ENCODE results near the gene ICA1. TPM values are rescaled to one million over a fixed set of nuclear protein-coding genes. Genes with fewer than 3 reads are reported as not detected.

ICA1 gene
- total RNA-seq, 1 experiment from 2014 or later: 31.5 TPM

- H3K9me3 Mint-ChIP-seq (ENCODE audit: unreplicated experiment): no peaks in the 10 kb centered on the region
- no peaks in the 10 kb centered on the region for H3K27me3 Mint-ChIP-seq (ENCODE audit: insufficient read depth, unreplicated experiment)
- H3K4me3 Mint-ChIP-seq (ENCODE audit: unreplicated experiment): no peak overlapping the region
- POLR2A ChIA-PET: no interaction called here
- CTCF ChIA-PET: interaction anchor here (0.7 kb wide), 1 partner anchor 26 kb away, joined by 3 read pairs; no protein-coding TSS in a partner anchor
- no peaks in the 10 kb centered on the region for H3K36me3 Mint-ChIP-seq (ENCODE audit: insufficient read depth, unreplicated experiment)
- BruUV-seq (replicated peaks): no TSS peak
- no peak for DNase-seq (ENCODE audit: unreplicated experiment)
- H3K27ac Mint-ChIP-seq (ENCODE audit: low read depth, unreplicated experiment): no peak overlapping the region
- TF ChIP-seq, protein P1, sequence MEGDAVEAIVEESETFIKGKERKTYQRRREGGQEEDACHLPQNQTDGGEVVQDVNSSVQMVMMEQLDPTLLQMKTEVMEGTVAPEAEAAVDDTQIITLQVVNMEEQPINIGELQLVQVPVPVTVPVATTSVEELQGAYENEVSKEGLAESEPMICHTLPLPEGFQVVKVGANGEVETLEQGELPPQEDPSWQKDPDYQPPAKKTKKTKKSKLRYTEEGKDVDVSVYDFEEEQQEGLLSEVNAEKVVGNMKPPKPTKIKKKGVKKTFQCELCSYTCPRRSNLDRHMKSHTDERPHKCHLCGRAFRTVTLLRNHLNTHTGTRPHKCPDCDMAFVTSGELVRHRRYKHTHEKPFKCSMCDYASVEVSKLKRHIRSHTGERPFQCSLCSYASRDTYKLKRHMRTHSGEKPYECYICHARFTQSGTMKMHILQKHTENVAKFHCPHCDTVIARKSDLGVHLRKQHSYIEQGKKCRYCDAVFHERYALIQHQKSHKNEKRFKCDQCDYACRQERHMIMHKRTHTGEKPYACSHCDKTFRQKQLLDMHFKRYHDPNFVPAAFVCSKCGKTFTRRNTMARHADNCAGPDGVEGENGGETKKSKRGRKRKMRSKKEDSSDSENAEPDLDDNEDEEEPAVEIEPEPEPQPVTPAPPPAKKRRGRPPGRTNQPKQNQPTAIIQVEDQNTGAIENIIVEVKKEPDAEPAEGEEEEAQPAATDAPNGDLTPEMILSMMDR (IDR thresholded peaks at IDR 0.05; ENCODE audit: unreplicated experiment): no peak
- peaks cover 15% of the 10 kb centered on the region for H3K4me1 Mint-ChIP-seq (ENCODE audit: insufficient read depth, unreplicated experiment)
- intact Hi-C loops (cut with micrococcal nuclease): no loop called here
Observed at GRCh38 chr7:8200316-8200715, 61.7 kb downstream of the ICA1 start.

- intact Hi-C loops (cut with micrococcal nuclease): no loop called here
- Mint-ChIP-seq H3K4me3 (ENCODE audit: unreplicated experiment) (no peak overlapping the region), H3K36me3 (ENCODE audit: insufficient read depth, unreplicated experiment) (no peaks in the 10 kb centered on the region), H3K4me1 (ENCODE audit: insufficient read depth, unreplicated experiment) (peaks cover 15% of the 10 kb centered on the region), H3K9me3 (ENCODE audit: unreplicated experiment) (no peaks in the 10 kb centered on the region), H3K27ac (ENCODE audit: low read depth, unreplicated experiment) (no peak overlapping the region), H3K27me3 (ENCODE audit: insufficient read depth, unreplicated experiment) (no peaks in the 10 kb centered on the region)
- ChIA-PET POLR2A (no interaction called here), CTCF (interaction anchor here (0.6 to 2.2 kb wide), 5 partner anchors 8 to 517 kb away, joined by 3 to 13 read pairs (median 3); no protein-coding TSS in a partner anchor)
- TF ChIP-seq, protein P1 (IDR thresholded peaks at IDR 0.05; ENCODE audit: unreplicated experiment): no peak
- BruUV-seq (replicated peaks): no TSS peak
- no peak for DNase-seq (ENCODE audit: unreplicated experiment)
Observed at GRCh38 chr7:8197994-8198698, 63.8 kb downstream of the ICA1 start.

- H3K9me3 Mint-ChIP-seq (ENCODE audit: unreplicated experiment): no peaks in the 10 kb centered on the region
- BruUV-seq (replicated peaks): no TSS peak
- H3K4me3 Mint-ChIP-seq (ENCODE audit: unreplicated experiment): no peak overlapping the region
- H3K27me3 Mint-ChIP-seq (ENCODE audit: insufficient read depth, unreplicated experiment): no peaks in the 10 kb centered on the region
- H3K4me1 Mint-ChIP-seq (ENCODE audit: insufficient read depth, unreplicated experiment): no peaks in the 10 kb centered on the region
- ChIA-PET POLR2A (no interaction called here), CTCF (interaction anchor here (1.3 kb wide), 1 partner anchor 598 kb away, joined by 3 read pairs; no protein-coding TSS in a partner anchor)
- H3K36me3 Mint-ChIP-seq (ENCODE audit: insufficient read depth, unreplicated experiment): no peaks in the 10 kb centered on the region
- intact Hi-C loops (cut with micrococcal nuclease): no loop called here
- no peak overlapping the region for H3K27ac Mint-ChIP-seq (ENCODE audit: low read depth, unreplicated experiment)
- DNase-seq (ENCODE audit: unreplicated experiment): no peak
- TF ChIP-seq, protein P1 (IDR thresholded peaks at IDR 0.05; ENCODE audit: unreplicated experiment): no peak
Observed at GRCh38 chr7:8192897-8193296, 69.1 kb downstream of the ICA1 start.

- CTCF ChIA-PET: interaction anchor here (0.6 to 3.3 kb wide), 37 partner anchors 8 to 1088 kb away, joined by 3 to 19 read pairs (median 4); no protein-coding TSS in a partner anchor
- no peaks in the 10 kb centered on the region for H3K9me3 Mint-ChIP-seq (ENCODE audit: unreplicated experiment)
- intact Hi-C loops (cut with micrococcal nuclease): loop anchor here (1.0 kb wide), 4 partner anchors 429 to 595 kb away; partner anchors contain the start of gene UMAD1
- TF ChIP-seq, protein P1 (IDR thresholded peaks at IDR 0.05; ENCODE audit: unreplicated experiment): peak; percentile 39
- H3K27ac Mint-ChIP-seq (ENCODE audit: low read depth, unreplicated experiment): no peak overlapping the region
- H3K36me3 Mint-ChIP-seq (ENCODE audit: insufficient read depth, unreplicated experiment): no peaks in the 10 kb centered on the region
- no peaks in the 10 kb centered on the region for H3K27me3 Mint-ChIP-seq (ENCODE audit: insufficient read depth, unreplicated experiment)
- BruUV-seq (replicated peaks): no TSS peak
- DNase-seq (ENCODE audit: unreplicated experiment): peak; percentile 59
- POLR2A ChIA-PET: interaction anchor here (0.8 kb wide), 1 partner anchor 426 kb away, joined by 3 read pairs; no protein-coding TSS in a partner anchor
- H3K4me1 Mint-ChIP-seq (ENCODE audit: insufficient read depth, unreplicated experiment): no peaks in the 10 kb centered on the region
- H3K4me3 Mint-ChIP-seq (ENCODE audit: unreplicated experiment): no peak overlapping the region
Observed at GRCh38 chr7:8190119-8190895, 71.7 kb downstream of the ICA1 start.

Measured in MCF 10A (cell line).